Hematopoietic multipotent progenitor cell (in vitro differentiated cells): ENCODE data around the gene LSMEM2. TPM values are rescaled to one million over a fixed set of nuclear protein-coding genes. Genes with fewer than 3 reads are reported as not detected.
A peak's percentile ranks its signal among the peaks of the same experiment; 100 is the strongest.
"Not testable (repeated sequence)": the region's sequence is repeated elsewhere in the genome, so short reads cannot be mapped to it uniquely, and the experiment has no call there.

Experiments used
- DNase-seq, 3 donors: peaks; one replicate each; pipeline ENCODE4 v3.0.0-alpha.2; 2011 to 2015; ENCODE audit warnings: low read depth in 2 of 3, low spot score in 2 of 3
- total RNA-seq: library from RNA; depleted of rRNA; stranded (reverse); fragments of >200 nt; gene quantifications from one replicate; pipeline ENCODE4 v1.2.3, GENCODE V29; 2012

LSMEM2 gene
- total RNA-seq, 1 donor: not detected

DNA sequence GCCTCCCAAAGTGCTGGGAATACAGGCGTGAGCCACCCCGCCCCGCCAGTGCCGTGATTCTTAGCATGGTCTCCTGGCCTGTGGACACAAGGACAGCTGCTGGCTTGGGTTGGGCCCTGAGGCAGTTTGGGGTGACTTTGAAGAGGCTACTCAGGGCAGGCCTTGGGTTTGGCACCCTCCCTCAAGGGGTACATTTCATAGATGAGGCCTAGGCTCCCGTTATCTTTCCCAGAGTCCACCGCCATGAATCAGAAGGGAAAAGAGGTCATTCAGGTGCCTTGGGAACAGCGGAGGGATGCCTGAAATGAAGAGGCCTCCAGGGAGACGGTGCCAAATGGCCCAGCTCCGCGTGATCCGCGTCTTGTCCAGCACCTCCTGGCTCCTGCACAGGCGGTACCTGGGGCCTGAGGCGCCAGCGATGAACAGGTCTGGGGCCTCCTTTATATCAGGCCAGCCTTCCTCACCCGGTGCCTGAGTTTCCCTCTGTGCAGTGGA lies 33.6 kb upstream of the LSMEM2 start:
- DNase-seq: no peak

DNA sequence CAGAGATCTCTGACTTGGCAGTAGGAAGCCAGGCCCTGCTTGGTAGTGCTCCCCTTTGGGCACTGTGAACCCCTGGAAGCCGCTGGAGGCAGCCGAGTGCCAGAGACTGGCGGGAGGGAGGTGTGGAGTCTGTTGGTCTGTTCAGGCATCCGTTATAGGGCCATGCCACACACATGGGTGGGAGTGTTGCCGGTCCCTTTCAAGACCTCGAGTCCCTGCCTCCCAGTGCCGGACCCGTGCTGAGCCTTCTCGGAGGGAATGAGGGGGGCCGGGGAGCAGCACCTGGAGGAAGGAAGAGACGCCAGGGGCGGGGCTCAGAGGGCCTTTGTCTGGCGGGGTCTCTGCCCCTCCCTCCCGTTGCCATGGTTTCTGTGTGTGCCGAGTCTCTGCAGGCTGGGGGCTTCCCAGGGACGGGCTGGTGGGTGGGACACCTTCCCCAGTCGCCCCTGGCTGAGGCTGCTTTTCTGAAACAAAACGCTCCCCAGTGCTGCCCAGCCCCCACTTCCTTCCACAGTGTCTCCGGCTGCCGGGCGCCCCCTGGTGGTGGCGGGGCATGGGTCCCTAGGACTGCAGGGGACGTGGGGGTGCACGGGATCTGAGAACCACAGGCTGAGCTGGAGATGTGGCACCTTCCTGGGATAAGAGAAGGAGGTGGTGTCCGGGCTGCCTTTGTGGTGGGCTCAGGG lies 32.9 kb upstream of the LSMEM2 start:
- DNase-seq: peak; percentile 93 to 96 (median 95)

GRCh38 chr3:50246517-50246954 lies 32.4 kb upstream of the LSMEM2 start:
- DNase-seq: peak; percentile 60 to 84 (median 80)

GRCh38 chr3:50248387-50248786 lies 30.5 kb upstream of the LSMEM2 start:
- no peak for DNase-seq

DNA sequence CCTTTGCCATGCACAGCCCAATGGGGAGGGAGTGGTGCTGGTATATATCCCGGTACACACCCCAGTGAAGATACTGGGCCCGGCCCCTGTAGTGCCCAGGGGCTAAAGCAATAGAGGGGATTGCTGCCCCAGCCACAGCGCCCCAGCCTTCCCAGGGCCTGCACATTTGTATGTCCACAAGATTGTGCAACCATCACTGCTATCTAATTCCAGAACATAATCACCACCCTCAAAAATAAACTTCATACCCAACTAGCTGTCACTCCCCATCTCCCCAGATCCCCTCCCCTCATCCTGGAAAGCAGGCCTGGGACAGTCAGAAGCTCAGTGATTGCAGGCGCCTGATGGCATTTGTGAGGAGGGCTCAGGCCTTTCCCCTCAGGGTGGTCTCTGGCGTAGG lies 29.4 kb upstream of the LSMEM2 start:
- DNase-seq: no peak

GRCh38 chr3:50250514-50250913 lies 28.4 kb upstream of the LSMEM2 start:
- DNase-seq: no peak

- no peak for DNase-seq
Measured at GRCh38 chr3:50251220-50251619, 27.7 kb upstream of the LSMEM2 start.

DNA sequence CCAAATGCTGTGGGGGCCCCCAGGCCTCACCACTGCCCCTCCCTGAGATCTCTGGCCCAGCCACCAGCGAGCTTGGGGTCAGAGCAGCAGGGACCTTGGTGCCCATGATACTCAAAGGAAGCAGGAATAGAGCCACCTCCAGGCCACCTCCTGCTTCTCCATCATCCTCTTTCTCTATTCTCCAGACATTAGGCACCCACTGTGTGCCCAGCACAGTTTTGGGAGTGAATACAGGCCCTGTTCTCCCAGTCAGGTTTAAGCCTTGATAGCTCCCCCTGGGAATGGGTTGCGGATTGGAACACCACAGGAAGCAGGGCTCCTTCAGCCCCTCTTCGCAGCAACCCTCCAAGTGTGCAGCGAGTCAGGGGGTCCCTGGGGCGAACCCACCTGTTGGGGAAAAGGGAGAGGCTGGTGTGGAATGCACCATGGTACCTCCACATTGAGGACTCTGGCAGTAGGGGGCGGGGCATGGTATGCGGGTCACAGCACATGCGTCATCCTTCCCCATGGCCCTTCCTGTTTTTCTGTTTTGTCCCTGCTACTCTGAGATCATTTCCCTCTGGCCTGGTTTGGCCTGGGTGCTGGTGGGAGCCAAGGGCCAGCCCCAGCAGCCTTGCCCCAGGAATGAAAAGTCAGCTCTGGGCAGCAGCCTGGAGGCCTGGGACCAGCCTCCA lies 24.2 kb upstream of the LSMEM2 start:
- DNase-seq: no peak

DNA sequence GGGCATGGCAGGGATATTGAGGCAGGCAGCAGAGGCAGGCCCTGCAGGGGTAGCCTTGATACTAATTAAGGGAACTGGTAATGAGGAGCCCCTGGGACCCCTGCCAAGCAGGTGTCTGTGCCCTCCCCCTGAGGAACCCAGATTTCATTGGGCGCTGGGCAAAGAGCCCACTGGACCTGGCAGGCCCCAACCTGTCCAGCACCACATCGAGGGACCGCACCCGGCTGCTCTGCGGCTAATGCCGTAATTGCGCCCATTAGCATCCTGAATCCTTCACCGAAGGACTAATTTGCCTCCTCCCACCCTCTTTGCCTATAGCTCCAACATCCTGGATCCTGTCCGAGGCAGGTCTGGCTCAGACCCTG lies 23.7 kb upstream of the LSMEM2 start:
- DNase-seq: no peak

DNA sequence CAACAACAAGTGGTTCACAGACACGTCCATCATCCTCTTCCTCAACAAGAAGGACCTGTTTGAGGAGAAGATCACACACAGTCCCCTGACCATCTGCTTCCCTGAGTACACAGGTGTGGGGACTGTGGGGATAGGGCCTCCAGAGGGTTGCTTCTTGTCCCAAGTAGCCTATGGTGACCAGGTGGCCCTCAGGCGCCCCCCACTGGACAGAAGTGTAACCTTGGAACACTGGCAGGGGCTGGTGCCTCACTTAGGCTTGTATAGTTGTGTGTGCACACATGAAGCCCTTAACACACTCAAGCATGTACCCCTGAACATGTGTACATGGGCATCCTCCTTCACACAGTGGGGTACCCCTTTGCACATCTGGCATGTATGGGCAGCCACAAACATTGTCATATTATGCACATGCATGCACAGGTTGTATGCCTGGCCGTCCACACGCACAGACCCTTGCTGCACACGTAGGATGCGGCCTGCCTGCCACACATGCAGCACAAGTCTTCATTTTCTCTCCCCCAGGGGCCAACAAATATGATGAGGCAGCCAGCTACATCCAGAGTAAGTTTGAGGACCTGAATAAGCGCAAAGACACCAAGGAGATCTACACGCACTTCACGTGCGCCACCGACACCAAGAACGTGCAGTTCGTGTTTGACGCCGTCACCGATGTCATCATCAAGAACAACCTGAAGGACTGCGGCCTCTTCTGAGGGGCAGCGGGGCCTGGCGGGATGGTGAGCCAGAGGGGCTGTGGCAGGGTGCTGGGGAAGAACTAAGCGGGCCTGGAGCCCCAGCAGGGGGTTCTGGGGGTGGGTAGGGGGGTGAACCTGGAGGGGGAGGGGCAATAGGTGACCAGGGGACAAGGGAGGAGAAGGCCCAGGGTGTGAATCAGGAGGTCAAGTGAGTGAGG lies 21.7 kb upstream of the LSMEM2 start:
- DNase-seq: peak in 1 of 3 donors; percentile 48

- no peak for DNase-seq
Measured at GRCh38 chr3:50258029-50258680, 20.7 kb upstream of the LSMEM2 start.

DNA sequence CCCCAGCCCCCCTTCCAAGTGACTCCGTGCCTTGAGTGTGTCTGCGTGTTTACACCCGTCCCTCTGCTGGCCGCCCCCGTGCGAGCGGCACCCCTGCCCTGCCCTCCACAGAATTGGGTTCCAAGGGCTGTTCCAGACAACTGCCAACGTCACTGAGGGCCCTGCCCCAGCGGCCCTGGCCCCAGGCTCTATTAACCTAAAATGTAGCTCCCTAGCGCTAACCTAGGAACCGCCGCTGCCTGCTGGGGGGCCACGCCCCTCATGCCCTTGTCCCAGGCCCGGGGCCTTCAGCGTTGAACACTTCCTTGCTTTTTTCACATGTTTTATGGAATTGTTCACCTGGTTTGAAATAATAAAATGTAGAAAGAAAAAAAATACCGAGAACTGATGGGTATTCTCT lies 19.9 kb upstream of the LSMEM2 start:
- no peak for DNase-seq

DNA sequence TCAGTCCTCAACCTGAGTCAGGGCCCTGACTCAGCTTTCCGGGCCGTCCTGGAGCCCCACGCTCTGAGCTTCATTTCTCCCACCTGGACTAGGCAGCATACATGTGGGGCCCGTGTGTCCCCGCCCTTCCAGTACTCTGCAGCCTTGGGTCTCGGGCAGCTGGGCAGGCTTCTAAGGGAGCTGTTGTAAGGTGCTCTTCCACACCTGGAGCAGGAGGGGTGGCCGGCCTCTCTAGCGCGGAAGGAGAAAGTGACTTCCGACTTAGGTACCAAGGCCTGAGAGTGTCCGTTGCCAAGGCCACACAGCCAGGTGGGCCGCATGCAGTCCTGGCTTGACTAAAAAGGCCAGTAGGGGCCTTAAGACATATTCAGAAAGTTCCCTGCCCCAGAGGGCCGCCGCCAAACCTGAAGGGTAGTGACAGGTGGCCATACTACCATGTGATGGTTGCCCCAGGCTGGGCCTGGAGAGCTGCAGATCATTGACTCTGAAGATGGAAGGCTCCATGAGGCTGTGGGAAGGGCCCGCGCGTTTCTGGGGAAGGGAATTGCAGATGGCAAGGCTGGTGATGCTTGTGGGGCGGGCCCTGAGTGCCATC lies 19.4 kb upstream of the LSMEM2 start:
- DNase-seq: no peak

DNA sequence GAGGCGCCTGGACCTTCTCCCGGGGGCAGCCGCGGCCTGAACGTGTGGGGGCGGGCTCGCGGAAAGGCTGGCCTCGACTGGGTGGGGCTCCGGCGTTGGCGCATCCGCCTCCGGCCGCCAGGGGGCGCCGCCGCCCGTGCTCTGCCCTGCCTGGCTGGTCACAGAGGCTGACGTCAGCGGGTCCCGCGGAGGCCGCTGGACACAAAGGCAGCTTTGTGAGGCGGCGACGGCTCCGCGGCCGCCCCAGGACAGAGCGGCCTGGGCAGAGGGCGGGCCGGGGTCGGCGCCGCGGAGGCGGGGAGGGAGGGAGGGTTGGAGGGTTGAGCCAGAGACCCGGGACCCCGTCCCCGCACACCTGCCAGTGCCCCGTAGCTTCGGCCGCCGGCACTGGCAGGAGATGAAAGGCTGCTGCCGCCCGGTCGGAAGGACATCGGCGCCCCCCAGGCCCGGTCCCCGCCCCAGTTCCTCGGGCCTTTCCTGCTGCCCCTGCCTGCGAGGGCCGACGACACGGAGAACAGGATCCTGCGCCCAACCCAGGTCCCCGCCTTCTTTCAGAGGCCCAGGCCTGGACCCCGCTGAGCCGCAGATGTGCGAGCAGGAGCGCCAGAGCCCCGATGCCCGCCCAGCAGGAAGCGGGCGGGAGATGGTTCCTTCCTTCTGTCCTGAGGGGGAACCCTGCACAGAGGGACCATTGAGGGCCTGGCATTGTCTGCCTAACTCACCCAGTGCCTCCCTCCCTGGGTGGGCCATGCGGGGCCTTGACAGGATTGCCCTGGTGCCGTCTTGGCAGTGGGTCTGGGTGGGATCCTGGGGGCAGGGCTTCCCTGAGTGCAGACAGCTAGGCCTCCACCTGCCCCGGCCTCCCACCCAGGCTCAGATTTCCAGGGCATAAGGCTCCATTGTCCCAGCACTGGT lies 18.6 kb upstream of the LSMEM2 start:
- peak; percentile 79 to 88 (median 79) for DNase-seq

- no peak for DNase-seq
Measured at GRCh38 chr3:50260942-50261441, 17.9 kb upstream of the LSMEM2 start.

DNA sequence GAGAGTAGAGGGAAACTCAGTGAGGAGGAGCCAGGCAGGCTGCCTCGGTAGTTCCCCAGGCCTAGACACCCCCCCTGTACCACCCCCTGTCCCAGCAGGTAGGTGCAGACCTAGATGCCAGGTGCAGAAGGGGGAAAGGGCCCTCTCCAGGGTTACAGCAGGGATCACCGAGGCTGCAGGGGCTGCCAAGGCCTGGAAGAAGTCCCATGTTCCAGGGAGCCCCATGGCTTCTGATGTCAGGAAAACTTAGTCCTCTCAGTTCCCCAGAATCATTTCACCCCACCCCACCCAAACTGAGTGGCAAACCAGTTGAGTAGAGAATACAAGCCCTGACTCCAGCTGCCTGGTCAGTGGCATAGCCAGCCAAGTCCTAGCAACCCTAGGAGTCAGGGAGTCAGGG lies 17.4 kb upstream of the LSMEM2 start:
- no peak for DNase-seq

DNA sequence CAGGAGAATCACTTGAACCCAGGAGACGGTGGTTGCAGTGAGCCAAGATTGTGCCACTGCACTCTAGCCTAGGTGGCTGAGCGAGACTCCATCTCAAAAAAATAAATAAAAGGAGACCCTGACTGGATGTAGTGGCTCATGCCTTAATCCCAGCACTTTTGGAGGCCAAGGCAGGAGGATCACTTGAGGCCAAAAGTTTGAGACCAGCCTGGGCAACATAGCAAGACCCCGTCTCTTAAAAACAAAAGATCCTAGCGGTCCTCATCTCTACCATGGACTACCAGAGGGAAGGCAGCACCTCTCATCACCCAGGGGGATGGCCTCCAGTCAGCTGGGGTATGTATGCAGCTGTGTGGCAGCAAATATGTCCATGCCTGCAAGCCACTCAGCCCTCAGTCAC lies 16.7 kb upstream of the LSMEM2 start:
- not testable (repeated sequence) for DNase-seq

- DNase-seq: no peak
Measured at GRCh38 chr3:50262778-50263177, 16.1 kb upstream of the LSMEM2 start.
